ENCODE measurements around the gene SLC28A1. TPM values are rescaled to one million over a fixed set of nuclear protein-coding genes. Genes with fewer than 3 reads are reported as not detected.
A peak's percentile ranks its signal among the peaks of the same experiment; 100 is the strongest.
"Not testable (repeated sequence)": the region's sequence is repeated elsewhere in the genome, so short reads cannot be mapped to it uniquely, and the experiment has no call there.

Gene SLC28A1
- total and polyA plus RNA-seq, 2 experiments from 2014 or later = 2.5 to 3.0 TPM

GRCh38 chr15:84921121-84921520 is 36.7 kb downstream of the SLC28A1 start:
- H3K9me2 ChIP-seq (replicated peaks; ENCODE audit: insufficient read depth) = no peaks in the 10 kb centered on the region
- H3K4me1 ChIP-seq (ENCODE audit: insufficient read depth) = peaks cover 7% of the 10 kb centered on the region
- H3K4me3 ChIP-seq = no peak overlapping the region
- H3K27me3 ChIP-seq = no peaks in the 10 kb centered on the region
- no peaks in the 10 kb centered on the region for H4K20me1 ChIP-seq (ENCODE audit: insufficient read depth, poor library complexity, severe bottlenecking)
- H3K27ac ChIP-seq = no peak overlapping the region
- no peak for DNase-seq (ENCODE audit: low spot score)
- no peaks in the 10 kb centered on the region for H3K9me3 ChIP-seq (ENCODE audit: low read depth)
- WGBS (ENCODE audit: low lambda C conversion rate, missing lambda C conversion rate) = 85% methylated on average over 2 of the region's 2 CpGs
- H3K79me2 ChIP-seq = no peaks in the 10 kb centered on the region
- H3K36me3 ChIP-seq (replicated peaks; ENCODE audit: insufficient read depth, low read depth) = no peaks in the 10 kb centered on the region
- TF ChIP-seq EZH2phosphoT487 (IDR thresholded peaks at IDR 0.05; ENCODE audit: low read depth, severe bottlenecking, unreplicated experiment) (no peak), EZH2 (IDR thresholded peaks at IDR 0.05; ENCODE audit: borderline replicate concordance) (no peak), CTCF (IDR thresholded peaks at IDR 0.05; ENCODE audit: poor library complexity) (no peak)
- H3K4me2 ChIP-seq = no peak overlapping the region
- H2AFZ ChIP-seq = no peak overlapping the region

DNA sequence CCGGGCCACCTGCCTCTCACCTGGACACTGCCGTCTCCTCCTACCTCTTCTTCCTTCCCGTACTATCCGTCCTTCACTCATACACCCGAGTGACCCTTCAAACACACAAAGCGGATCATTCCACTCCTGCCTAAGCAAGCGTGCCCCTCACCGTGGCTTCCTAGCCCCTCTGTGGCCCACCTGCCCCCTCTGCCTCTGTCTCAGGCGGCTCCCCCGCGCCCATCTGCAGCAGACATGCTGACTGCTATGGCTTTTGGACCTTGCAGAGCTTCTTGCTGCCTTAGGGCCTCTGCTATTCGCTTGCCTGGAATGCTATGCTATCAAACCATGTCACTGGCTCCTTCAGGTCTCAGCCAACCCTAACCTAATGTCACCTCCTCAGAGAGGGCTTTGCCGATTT is 38.1 kb downstream of the SLC28A1 start:
- no peak overlapping the region for H3K4me3 ChIP-seq
- H3K36me3 ChIP-seq (replicated peaks; ENCODE audit: insufficient read depth, low read depth) = no peaks in the 10 kb centered on the region
- no peaks in the 10 kb centered on the region for H3K79me2 ChIP-seq
- WGBS (ENCODE audit: low lambda C conversion rate, missing lambda C conversion rate) = 92% methylated on average over 13 of the region's 13 CpGs
- H3K9me3 ChIP-seq (ENCODE audit: low read depth) = no peaks in the 10 kb centered on the region
- no peak overlapping the region for H3K27ac ChIP-seq
- TF ChIP-seq CTCF (IDR thresholded peaks at IDR 0.05; ENCODE audit: poor library complexity) = no peak
- TF ChIP-seq EZH2phosphoT487 (IDR thresholded peaks at IDR 0.05; ENCODE audit: low read depth, severe bottlenecking, unreplicated experiment) = no peak
- no peak for TF ChIP-seq EZH2 (IDR thresholded peaks at IDR 0.05; ENCODE audit: borderline replicate concordance)
- H4K20me1 ChIP-seq (ENCODE audit: insufficient read depth, poor library complexity, severe bottlenecking) = no peaks in the 10 kb centered on the region
- no peaks in the 10 kb centered on the region for H3K27me3 ChIP-seq
- H2AFZ ChIP-seq = no peak overlapping the region
- peaks cover 7% of the 10 kb centered on the region for H3K4me1 ChIP-seq (ENCODE audit: insufficient read depth)
- H3K4me2 ChIP-seq = no peak overlapping the region
- no peak for DNase-seq (ENCODE audit: low spot score)
- H3K9me2 ChIP-seq (replicated peaks; ENCODE audit: insufficient read depth) = no peaks in the 10 kb centered on the region

DNA sequence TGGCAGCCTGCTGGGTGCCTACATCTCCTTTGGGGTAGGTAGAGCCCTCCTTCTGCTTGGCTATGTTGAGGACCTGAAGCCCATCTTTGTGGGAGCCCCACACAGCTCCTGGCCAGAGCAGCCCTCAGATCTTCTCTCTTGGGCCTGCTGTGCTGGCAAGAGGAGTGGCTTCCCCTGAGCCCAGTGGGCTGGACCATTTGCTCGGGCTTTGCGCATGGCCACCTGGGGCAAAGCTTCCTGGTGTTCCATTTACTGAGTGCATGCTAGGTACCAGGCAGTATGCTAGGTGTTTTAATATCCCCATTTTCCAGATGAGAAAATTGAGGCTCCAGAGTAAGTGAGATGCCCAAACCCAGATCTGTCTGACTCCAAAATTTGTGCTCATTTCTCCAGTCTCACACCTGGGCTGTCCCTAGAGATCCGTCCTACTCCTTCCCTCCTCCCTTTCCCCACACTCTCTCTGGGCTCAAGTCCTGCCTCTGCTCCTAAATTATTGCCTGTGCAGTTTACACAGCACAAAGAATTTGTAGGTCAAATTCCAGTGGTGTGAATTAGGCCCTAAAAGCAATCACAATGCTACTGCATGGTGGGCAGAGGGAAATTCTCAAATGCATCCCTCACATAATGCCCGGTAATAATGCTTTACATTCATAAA is 39.7 kb downstream of the SLC28A1 start:
- H3K36me3 ChIP-seq (replicated peaks; ENCODE audit: insufficient read depth, low read depth) = no peaks in the 10 kb centered on the region
- H3K27me3 ChIP-seq = no peaks in the 10 kb centered on the region
- H3K4me2 ChIP-seq = peak overlapping the region; percentile 16
- WGBS (ENCODE audit: low lambda C conversion rate, missing lambda C conversion rate) = 75% methylated on average over 4 of the region's 4 CpGs
- H3K27ac ChIP-seq = peak overlapping the region; percentile 33
- TF ChIP-seq EZH2 (IDR thresholded peaks at IDR 0.05; ENCODE audit: borderline replicate concordance) (no peak), EZH2phosphoT487 (IDR thresholded peaks at IDR 0.05; ENCODE audit: low read depth, severe bottlenecking, unreplicated experiment) (no peak), CTCF (IDR thresholded peaks at IDR 0.05; ENCODE audit: poor library complexity) (no peak)
- no peak overlapping the region for H2AFZ ChIP-seq
- H3K79me2 ChIP-seq = no peaks in the 10 kb centered on the region
- peaks cover 14% of the 10 kb centered on the region for H3K4me1 ChIP-seq (ENCODE audit: insufficient read depth)
- H4K20me1 ChIP-seq (ENCODE audit: insufficient read depth, poor library complexity, severe bottlenecking) = no peaks in the 10 kb centered on the region
- no peak for DNase-seq (ENCODE audit: low spot score)
- no peaks in the 10 kb centered on the region for H3K9me2 ChIP-seq (replicated peaks; ENCODE audit: insufficient read depth)
- no peaks in the 10 kb centered on the region for H3K9me3 ChIP-seq (ENCODE audit: low read depth)
- H3K4me3 ChIP-seq = no peak overlapping the region

GRCh38 chr15:84924821-84925569 is 40.5 kb downstream of the SLC28A1 start:
- DNase-seq (ENCODE audit: low spot score); H3K79me2 ChIP-seq; H3K27me3 ChIP-seq; H3K9me3 ChIP-seq (ENCODE audit: low read depth); H3K4me3 ChIP-seq; H3K9me2 ChIP-seq (replicated peaks; ENCODE audit: insufficient read depth); H2AFZ ChIP-seq; H3K36me3 ChIP-seq (replicated peaks; ENCODE audit: insufficient read depth, low read depth); H4K20me1 ChIP-seq (ENCODE audit: insufficient read depth, poor library complexity, severe bottlenecking): not testable (repeated sequence)
- WGBS (ENCODE audit: low lambda C conversion rate, missing lambda C conversion rate) = 84% methylated on average over 17 of the region's 17 CpGs
- H3K4me2 ChIP-seq = peak overlapping the region; percentile 16
- H3K4me1 ChIP-seq (ENCODE audit: insufficient read depth) = peaks cover 19% of the 10 kb centered on the region
- peak overlapping the region; percentile 33 for H3K27ac ChIP-seq

All from hepatocyte (in vitro differentiated cells).